ENCODE results near the gene FBN3.
A peak's percentile ranks its signal among the peaks of the same experiment; 100 is the strongest.
"Not testable (repeated sequence)": the region's sequence is repeated elsewhere in the genome, so short reads cannot be mapped to it uniquely, and the experiment has no call there.

The FBN3 gene

DNA sequence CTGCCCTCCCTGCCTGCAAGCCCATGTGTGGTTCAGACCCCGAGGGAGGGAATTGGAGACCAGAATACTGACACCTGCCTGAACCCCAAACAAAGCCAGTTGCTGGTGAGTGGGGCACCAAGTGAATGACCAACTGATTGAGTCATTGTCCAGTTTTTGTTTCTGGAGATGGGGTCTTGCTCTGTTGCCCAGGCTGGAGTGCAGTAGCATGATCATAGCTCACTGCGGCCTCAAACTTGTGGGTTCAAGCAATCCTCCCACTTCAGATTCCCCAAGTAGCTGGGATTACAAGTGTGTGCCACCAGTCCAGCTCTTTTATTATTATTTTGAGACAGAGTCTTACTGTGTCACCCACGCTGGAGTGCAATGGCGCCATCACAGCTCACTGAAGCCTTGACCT, 92.9 kb downstream of the FBN3 start:
- DNase-seq (ENCODE audit: low spot score), result no peak

GRCh38 chr19:8054169-8054568, 95.2 kb downstream of the FBN3 start:
- no peak for DNase-seq (ENCODE audit: low spot score)

DNA sequence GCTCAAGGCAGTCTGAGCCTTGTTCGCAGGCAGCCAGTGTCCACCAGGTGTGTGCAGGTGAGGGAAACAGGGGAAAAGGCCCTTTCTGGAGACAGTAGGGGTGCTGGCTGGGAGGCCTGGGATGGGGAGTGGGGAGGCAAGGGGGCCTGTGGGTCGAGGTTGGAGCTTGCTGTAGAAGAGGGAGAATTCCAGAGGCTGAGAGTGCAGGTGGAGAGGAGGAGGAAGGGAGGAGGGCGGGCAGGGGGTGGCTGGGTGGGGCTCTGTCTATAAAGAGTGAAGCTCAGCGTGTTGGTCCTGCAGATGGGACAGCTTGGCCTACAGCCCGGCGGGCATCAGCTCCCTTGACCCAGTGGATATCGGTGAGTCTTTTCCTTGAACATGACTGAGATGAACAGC, 96.9 kb downstream of the FBN3 start, which contains the start of gene CCL25:
Gene CCL25, plus strand, starts transcription at position 297 of the 396 bp plus-strand sequence. CDS start 290 bp downstream, outside the sequence.
- no peak for DNase-seq (ENCODE audit: low spot score)

- DNase-seq (ENCODE audit: low spot score), result no peak
These were observed 98.9 kb downstream of the FBN3 start for GRCh38 chr19:8050274-8051096.

- DNase-seq (ENCODE audit: low spot score), result no peak
These were observed 102.7 kb downstream of the FBN3 start for GRCh38 chr19:8046569-8047165.

DNA sequence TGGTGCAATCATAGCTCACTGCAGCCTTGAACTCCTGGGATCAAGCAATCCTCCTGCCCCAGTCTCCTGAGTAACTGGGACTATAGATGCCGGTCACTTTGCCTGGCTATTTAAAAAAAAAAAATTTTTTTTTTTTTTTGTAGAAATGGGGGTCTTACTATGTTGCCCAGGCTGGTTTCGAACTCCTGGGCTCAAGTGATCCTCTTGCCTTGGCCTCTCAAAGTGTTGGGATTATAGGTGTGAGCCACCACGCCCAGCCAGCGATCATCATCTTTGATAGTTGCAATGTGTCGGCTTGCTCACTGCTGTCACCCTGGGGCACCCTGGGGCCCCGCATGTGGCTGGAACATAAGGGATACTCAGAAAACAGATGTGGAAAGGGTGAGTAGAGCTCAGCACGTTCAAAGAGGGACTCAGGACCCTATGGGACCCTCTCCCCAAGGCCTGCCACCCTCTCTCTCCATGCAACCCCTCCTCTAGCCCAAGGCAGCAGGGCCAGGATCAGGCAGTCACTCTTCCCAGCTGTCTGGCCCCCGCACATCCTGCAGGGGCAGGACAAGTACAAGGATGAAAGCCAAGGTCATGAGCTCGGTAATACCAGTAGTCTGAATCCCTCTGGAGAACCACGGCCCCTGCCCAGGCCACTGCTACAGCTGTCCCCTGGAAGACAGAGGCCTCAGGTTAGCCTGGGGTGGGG, 103.4 kb downstream of the FBN3 start:
- no peak for DNase-seq (ENCODE audit: low spot score)

GRCh38 chr19:8044018-8044417, 105.4 kb downstream of the FBN3 start:
- DNase-seq (ENCODE audit: low spot score), result no peak

- no peak for DNase-seq (ENCODE audit: low spot score)
These were observed 106.5 kb downstream of the FBN3 start for GRCh38 chr19:8042900-8043299.

- no peak for DNase-seq (ENCODE audit: low spot score)
These were observed 107.9 kb downstream of the FBN3 start for GRCh38 chr19:8041531-8041931.

DNA sequence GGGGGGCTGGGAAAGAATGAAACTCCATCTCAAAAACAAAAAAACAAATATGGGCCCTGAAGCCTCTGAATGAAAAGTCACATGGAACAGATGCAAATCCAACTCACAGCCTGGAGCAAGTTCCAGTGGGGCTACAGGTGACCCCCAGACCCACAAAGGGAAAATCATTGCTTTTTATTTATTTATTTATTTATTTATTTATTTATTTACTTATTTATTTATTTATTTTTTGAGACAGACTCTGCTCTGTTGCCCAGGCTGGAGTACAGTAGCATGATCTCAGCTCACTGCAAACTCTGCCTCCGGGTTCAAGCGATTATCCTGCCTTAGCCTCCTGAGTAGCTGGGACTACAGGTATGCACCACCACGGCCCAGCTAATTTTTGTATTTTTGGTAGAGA, 110.2 kb downstream of the FBN3 start:
- no peak for DNase-seq (ENCODE audit: low spot score)

DNA sequence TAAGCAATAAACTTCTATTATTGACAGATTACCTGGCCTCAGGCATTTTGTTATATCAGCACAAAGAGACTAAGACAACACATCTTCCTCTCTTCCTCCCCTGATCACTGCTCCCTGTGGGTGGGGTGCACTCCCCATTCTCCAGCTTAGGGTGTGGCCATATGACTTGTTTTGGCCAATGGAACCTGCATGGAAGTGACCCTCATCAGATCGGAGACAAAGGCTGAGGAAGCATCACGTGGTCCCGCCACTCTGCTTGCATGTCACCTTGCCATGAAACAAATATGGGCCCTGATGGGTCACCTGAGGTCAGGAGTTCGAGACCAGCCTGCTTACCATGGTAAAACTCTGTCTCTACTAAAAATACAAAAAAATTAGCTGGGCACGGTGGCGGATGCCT, 110.6 kb downstream of the FBN3 start:
- DNase-seq (ENCODE audit: low spot score), result no peak

DNA sequence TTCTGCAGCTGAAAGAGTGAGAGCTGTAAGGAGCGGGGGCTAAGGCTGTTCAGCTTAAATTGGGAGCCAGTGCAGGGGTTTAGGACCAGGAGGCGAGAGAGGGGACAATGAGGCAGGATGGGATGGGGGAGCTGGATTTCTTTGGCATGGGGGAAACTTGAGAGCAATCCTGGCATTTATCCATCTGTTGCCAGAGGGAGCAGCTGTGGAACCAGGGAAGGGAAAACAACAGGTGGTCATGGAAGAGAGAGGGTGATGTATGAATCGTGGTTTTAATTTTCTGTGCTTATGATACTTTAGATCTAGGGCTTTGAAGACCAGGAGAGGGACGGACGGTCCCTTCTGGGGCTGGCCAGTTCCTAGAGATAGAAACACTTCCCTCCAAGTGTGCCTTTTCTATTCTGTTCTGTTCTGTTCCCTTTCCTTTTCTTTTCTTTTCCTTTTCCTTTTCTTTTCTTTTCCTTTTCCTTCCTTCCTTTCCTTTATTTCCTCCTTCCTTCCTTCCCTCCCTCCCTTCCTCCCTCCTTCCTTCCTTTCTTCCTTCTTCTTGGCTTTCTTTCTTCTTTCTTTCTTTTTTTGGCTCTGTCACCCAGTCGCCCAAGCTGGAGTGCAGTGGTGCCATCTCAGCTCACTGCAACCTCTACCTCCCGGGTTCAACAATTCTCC, 112.8 kb downstream of the FBN3 start:
- DNase-seq (ENCODE audit: low spot score), result no peak

DNA sequence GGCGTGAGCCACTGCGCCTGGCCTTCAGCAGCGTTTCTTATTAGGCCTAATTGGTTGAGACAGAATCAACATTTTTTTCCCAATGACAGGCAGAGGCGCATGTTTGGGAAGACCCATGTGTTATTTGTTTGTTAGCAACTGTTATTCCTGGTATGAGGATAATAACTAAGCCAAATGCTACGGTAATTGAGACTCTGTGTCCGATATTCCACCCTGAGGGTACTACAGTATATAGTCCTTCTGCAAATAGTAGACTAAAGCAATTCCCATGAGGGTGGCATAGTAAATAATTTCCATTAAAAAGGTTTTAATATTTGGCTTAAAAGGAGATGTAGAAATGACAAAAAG, 115.2 kb downstream of the FBN3 start:
- DNase-seq (ENCODE audit: low spot score), result no peak

DNA sequence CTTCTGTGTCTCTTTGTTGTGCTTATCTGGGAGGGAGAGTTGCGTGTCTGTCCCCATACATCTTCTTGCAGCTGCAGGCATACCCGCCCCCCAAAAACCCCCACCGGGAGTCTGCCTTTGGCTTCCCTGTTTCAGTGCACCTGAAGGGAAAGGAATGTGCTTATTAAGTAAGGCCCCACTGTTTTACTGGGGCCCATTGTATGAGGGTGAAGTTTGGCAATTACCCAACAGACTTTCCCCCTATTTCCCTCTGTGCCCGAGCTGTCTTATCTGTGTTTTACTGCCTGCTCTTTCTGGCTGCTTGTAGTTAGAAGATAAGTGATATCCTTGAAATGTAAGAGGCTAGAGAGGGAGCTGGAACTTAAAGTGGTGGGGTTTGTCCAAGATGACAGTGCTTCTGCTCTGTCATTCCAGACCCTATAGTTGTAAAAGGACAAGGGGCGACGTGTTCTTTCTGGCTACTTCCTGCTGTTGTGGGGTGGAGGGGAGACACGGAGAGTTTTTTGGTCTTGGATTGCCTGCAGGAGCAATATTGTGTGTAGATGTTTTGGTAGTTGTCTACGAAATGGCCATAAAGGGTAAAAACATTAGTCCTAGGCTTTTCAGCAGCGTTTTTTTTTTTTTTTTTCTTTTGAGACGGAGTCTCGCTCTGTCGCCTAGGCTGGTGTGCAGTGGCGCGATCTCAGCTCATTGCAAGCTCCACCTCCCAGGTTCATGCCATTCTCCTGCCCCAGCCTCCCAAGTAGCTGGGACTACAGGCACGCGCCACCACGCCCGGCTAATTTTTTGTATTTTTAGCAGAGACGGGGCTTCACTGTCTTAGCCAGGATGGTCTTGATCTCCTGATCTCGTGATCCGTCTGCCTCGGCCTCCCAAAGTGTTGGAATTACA, 115.9 kb downstream of the FBN3 start:
- DNase-seq (ENCODE audit: low spot score), result not testable (repeated sequence)

- DNase-seq (ENCODE audit: low spot score), result no peak
These were observed 118.4 kb downstream of the FBN3 start for GRCh38 chr19:8030960-8031359.

GRCh38 chr19:8028951-8029491, 120.4 kb downstream of the FBN3 start:
- peak; percentile 50 for DNase-seq (ENCODE audit: low spot score)

DNA sequence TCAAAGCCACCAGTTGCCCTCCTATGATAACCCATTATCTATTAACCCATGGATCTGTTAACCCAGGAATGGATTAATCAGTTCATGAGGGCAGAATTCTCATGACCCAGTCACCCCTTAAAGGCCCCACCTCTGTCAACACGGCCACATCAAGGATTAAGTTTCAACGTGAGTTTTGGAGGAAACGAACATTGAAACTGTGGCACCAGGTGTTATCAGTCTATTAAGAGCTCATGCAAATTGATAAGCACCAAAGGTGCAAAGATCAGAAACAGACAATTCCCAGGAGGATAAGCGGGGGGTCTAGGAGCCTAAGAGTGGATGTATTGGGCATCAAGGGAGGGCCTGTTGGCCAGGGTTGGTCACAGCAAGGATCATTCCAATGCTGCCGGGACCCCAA, 124.1 kb downstream of the FBN3 start:
- DNase-seq (ENCODE audit: low spot score), result no peak

DNA sequence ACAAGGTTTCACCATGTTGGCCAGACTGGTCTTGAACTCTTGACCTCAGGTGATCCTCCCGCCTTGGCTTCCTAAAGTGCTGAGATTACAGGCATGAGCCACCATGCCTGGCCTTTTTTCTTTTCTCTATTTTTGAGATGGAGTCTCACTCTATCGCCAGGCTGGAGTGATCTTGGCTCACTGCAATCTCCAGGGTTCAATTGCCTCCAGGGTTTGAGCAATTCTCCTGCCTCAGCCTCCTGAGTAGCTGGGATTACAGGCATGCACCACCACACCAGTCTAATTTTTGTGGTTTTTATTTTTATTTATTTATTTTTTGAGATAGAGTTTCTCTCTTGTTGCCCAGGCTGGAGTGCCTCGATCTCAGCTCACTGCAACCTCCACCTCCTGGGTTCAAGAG, 125.1 kb downstream of the FBN3 start:
- DNase-seq (ENCODE audit: low spot score), result not testable (repeated sequence)

- no peak for DNase-seq (ENCODE audit: low spot score)
These were observed 126.0 kb downstream of the FBN3 start for GRCh38 chr19:8023371-8023770.

- no peak for DNase-seq (ENCODE audit: low spot score)
These were observed 127.1 kb downstream of the FBN3 start for GRCh38 chr19:8022275-8022674.

DNA sequence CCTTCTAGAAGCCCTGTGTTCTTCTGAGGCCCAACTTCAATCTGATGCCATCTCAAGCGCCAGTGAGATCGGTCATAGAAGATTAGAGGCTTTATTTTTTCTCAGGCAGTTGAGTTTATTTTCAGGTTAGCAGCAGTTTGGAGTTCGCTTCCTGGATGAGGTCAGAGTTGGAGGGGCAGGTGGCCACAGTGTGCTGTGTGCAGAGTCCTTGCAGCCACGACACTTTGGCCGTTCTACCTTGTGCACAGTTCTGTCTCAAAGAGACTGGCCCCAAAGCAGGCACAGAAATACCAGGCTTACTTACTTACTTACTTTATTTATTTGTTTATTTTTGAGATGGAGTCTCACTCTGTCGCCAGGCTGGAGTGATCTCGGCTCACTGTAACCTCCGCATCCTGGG, 128.0 kb downstream of the FBN3 start:
- DNase-seq (ENCODE audit: low spot score), result no peak
